ENCODE results near the gene DIPK1C. TPM values are rescaled to one million over a fixed set of nuclear protein-coding genes. Genes with fewer than 3 reads are reported as not detected.
"Not testable (repeated sequence)": the region's sequence is repeated elsewhere in the genome, so short reads cannot be mapped to it uniquely, and the experiment has no call there.

The DIPK1C gene
- total RNA-seq (not detected), polyA plus RNA-seq (not detected)

- Mint-ChIP-seq H3K4me3 (peak within 1 kb of the TSS; percentile 48 to 84 (median 79)), H3K9me3 (no peaks in the 10 kb centered on the region), H3K27me3 (peaks cover 33 to 36% of the 10 kb centered on the region in 2 donors), H3K36me3 (no peaks in the 10 kb centered on the region), H3K4me1 (peaks cover 4 to 14% (median 8%) of the 10 kb centered on the region in 4 donors), H3K27ac (peak within 1 kb of the TSS in 1 of 7 donors; percentile 41)
- Histone ChIP-seq H3K27me3 (ENCODE audit: insufficient read depth, low read length) (peaks cover 8% of the 10 kb centered on the region), H3K9me3 (ENCODE audit: control insufficient read depth in 1 of 2, low read length in 2 of 2) (no peaks in the 10 kb centered on the region), H3K4me3 (ENCODE audit: low read length in 2 of 2) (no peak within 1 kb of the TSS), H3K4me1 (ENCODE audit: insufficient read depth, low read length) (peaks cover 5% of the 10 kb centered on the region), H3K27ac (ENCODE audit: low read depth, low read length) (no peak within 1 kb of the TSS), H3K36me3 (ENCODE audit: insufficient read depth, low read length) (no peaks in the 10 kb centered on the region)
- peak in 2 of 5 donors; percentile 5 to 6 for DNase-seq
- intact Hi-C loops (cut with micrococcal nuclease) = no loop called here
- POLR2A ChIA-PET (ENCODE audit: partially characterized antibody) = no interaction called here
- CTCF ChIA-PET (ENCODE audit: partially characterized antibody) = no interaction called here
Observed at GRCh38 chr18:74457043-74457724, at the start of gene DIPK1C. Gene DIPK1C (minus strand): TSS chr18:74457308. CDS start chr18:74457259, 49 bp downstream.

GRCh38 chr18:74506448-74507084 is 49.5 kb upstream of the DIPK1C start:
- intact Hi-C loops (cut with micrococcal nuclease) = no loop called here
- ChIA-PET POLR2A (ENCODE audit: partially characterized antibody) (no interaction called here), CTCF (ENCODE audit: partially characterized antibody) (interaction anchor here (2.2 kb wide), 1 partner anchor 13 kb away, joined by 12 read pairs; no protein-coding TSS in a partner anchor)
- Mint-ChIP-seq H3K9me3 (no peaks in the 10 kb centered on the region), H3K27ac (peak overlapping the region in 2 of 7 donors; percentile 37 to 86), H3K36me3 (peaks cover 66 to 76% of the 10 kb centered on the region in 2 donors), H3K4me3 (no peak overlapping the region), H3K4me1 (peaks cover 4 to 27% (median 12%) of the 10 kb centered on the region in 4 donors), H3K27me3 (no peaks in the 10 kb centered on the region)
- Histone ChIP-seq H3K4me3 (ENCODE audit: low read length in 2 of 2) (no peak overlapping the region), H3K9me3 (ENCODE audit: control insufficient read depth in 1 of 2, low read length in 2 of 2) (no peaks in the 10 kb centered on the region), H3K27ac (ENCODE audit: low read depth, low read length) (no peak overlapping the region), H3K27me3 (ENCODE audit: insufficient read depth, low read length) (no peaks in the 10 kb centered on the region), H3K36me3 (ENCODE audit: insufficient read depth, low read length) (peaks cover 85% of the 10 kb centered on the region), H3K4me1 (ENCODE audit: insufficient read depth, low read length) (no peaks in the 10 kb centered on the region)
- no peak for DNase-seq

GRCh38 chr18:74505776-74506175 is 48.7 kb upstream of the DIPK1C start:
- no peak overlapping the region for H3K4me3 ChIP-seq (ENCODE audit: low read length in 2 of 2)
- CTCF ChIA-PET (ENCODE audit: partially characterized antibody) = interaction anchor here (2.2 kb wide), 1 partner anchor 12 kb away, joined by 12 read pairs; no protein-coding TSS in a partner anchor
- peak overlapping the region in 1 of 7 donors; percentile 17 for H3K27ac Mint-ChIP-seq

GRCh38 chr18:74503137-74503536 is 46.0 kb upstream of the DIPK1C start:
- Mint-ChIP-seq H3K27me3 (no peaks in the 10 kb centered on the region), H3K9me3 (no peaks in the 10 kb centered on the region), H3K4me1 (peaks cover 25 to 56% (median 38%) of the 10 kb centered on the region in 4 donors), H3K27ac (peak overlapping the region in 1 of 7 donors; percentile 54), H3K36me3 (peaks cover 59 to 65% of the 10 kb centered on the region in 2 donors), H3K4me3 (no peak overlapping the region)
- POLR2A ChIA-PET (ENCODE audit: partially characterized antibody) = no interaction called here
- peaks cover 60% of the 10 kb centered on the region for H3K36me3 ChIP-seq (ENCODE audit: insufficient read depth, low read length)
- peaks cover 28% of the 10 kb centered on the region for H3K4me1 ChIP-seq (ENCODE audit: insufficient read depth, low read length)
- no peak overlapping the region for H3K4me3 ChIP-seq (ENCODE audit: low read length in 2 of 2)
- H3K27ac ChIP-seq (ENCODE audit: low read depth, low read length) = no peak overlapping the region
- DNase-seq = no peak
- CTCF ChIA-PET (ENCODE audit: partially characterized antibody) = interaction anchor here (1.1 to 1.2 kb wide), 2 partner anchors 10 to 48 kb away, joined by 3 to 4 read pairs; no protein-coding TSS in a partner anchor
- H3K9me3 ChIP-seq (ENCODE audit: control insufficient read depth in 1 of 2, low read length in 2 of 2) = no peaks in the 10 kb centered on the region
- intact Hi-C loops (cut with micrococcal nuclease) = loop anchor here (5.0 kb wide), 1 partner anchor 744 kb away; no protein-coding TSS in a partner anchor
- H3K27me3 ChIP-seq (ENCODE audit: insufficient read depth, low read length) = no peaks in the 10 kb centered on the region

More at GRCh38 chr18:74505776-74506175, 48.7 kb upstream of the DIPK1C start:
- Mint-ChIP-seq H3K4me1 (peaks cover 9 to 34% (median 17%) of the 10 kb centered on the region in 4 donors), H3K27me3 (no peaks in the 10 kb centered on the region), H3K9me3 (no peaks in the 10 kb centered on the region), H3K36me3 (peaks cover 71 to 75% of the 10 kb centered on the region in 2 donors), H3K4me3 (no peak overlapping the region)
- H3K36me3 ChIP-seq (ENCODE audit: insufficient read depth, low read length) = peaks cover 86% of the 10 kb centered on the region
- peaks cover 7% of the 10 kb centered on the region for H3K4me1 ChIP-seq (ENCODE audit: insufficient read depth, low read length)
- no peak for DNase-seq
- no peak overlapping the region for H3K27ac ChIP-seq (ENCODE audit: low read depth, low read length)
- no peaks in the 10 kb centered on the region for H3K9me3 ChIP-seq (ENCODE audit: control insufficient read depth in 1 of 2, low read length in 2 of 2)
- H3K27me3 ChIP-seq (ENCODE audit: insufficient read depth, low read length) = no peaks in the 10 kb centered on the region
- intact Hi-C loops (cut with micrococcal nuclease) = no loop called here
- POLR2A ChIA-PET (ENCODE audit: partially characterized antibody) = interaction anchor here (1.0 kb wide), 1 partner anchor 9 kb away, joined by 4 read pairs; the partner anchor contains the start of gene CNDP2

- no peaks in the 10 kb centered on the region for H3K9me3 Mint-ChIP-seq
- H3K27ac Mint-ChIP-seq = peak overlapping the region in 5 of 7 donors; percentile 56 to 86 (median 82)
- H3K4me1 Mint-ChIP-seq = peaks cover 29 to 63% (median 44%) of the 10 kb centered on the region in 4 donors
- no peak for DNase-seq
- peak overlapping the region in 1 of 8 donors; percentile 28 for H3K4me3 Mint-ChIP-seq
- H3K9me3 ChIP-seq (ENCODE audit: control insufficient read depth in 1 of 2, low read length in 2 of 2) = no peaks in the 10 kb centered on the region
- H3K36me3 Mint-ChIP-seq = peaks cover 42 to 49% of the 10 kb centered on the region in 2 donors
- ChIA-PET POLR2A (ENCODE audit: partially characterized antibody) (no interaction called here), CTCF (ENCODE audit: partially characterized antibody) (no interaction called here)
- no peaks in the 10 kb centered on the region for H3K27me3 ChIP-seq (ENCODE audit: insufficient read depth, low read length)
- no peak overlapping the region for H3K27ac ChIP-seq (ENCODE audit: low read depth, low read length)
- H3K27me3 Mint-ChIP-seq = no peaks in the 10 kb centered on the region
- no peak overlapping the region for H3K4me3 ChIP-seq (ENCODE audit: low read length in 2 of 2)
- H3K36me3 ChIP-seq (ENCODE audit: insufficient read depth, low read length) = peaks cover 43% of the 10 kb centered on the region
- H3K4me1 ChIP-seq (ENCODE audit: insufficient read depth, low read length) = peaks cover 44% of the 10 kb centered on the region
- intact Hi-C loops (cut with micrococcal nuclease) = loop anchor here (5.0 kb wide), 1 partner anchor 746 kb away; no protein-coding TSS in a partner anchor
Observed at GRCh38 chr18:74501386-74501785, 44.3 kb upstream of the DIPK1C start.

GRCh38 chr18:74500774-74501173 is 43.7 kb upstream of the DIPK1C start:
- intact Hi-C loops (cut with micrococcal nuclease) = loop anchor here (5.0 kb wide), 1 partner anchor 747 kb away; no protein-coding TSS in a partner anchor
- CTCF ChIA-PET (ENCODE audit: partially characterized antibody) = interaction anchor here (1.0 to 12.7 kb wide), 2 partner anchors 123 to 149 kb away, joined by 4 to 422 read pairs; no protein-coding TSS in a partner anchor
- peak overlapping the region; percentile 72 for H3K27ac ChIP-seq (ENCODE audit: low read depth, low read length)
- peaks cover 44% of the 10 kb centered on the region for H3K4me1 ChIP-seq (ENCODE audit: insufficient read depth, low read length)
- POLR2A ChIA-PET (ENCODE audit: partially characterized antibody) = interaction anchor here (3.1 kb wide), 1 partner anchor 97 kb away, joined by 21 read pairs; the partner anchor contains the start of gene ZNF407
- H3K4me3 ChIP-seq (ENCODE audit: low read length in 2 of 2); H3K27me3 ChIP-seq (ENCODE audit: insufficient read depth, low read length); DNase-seq; H3K9me3 ChIP-seq (ENCODE audit: control insufficient read depth in 1 of 2, low read length in 2 of 2); H3K9me3 Mint-ChIP-seq; H3K27me3 Mint-ChIP-seq: not testable (repeated sequence)
- H3K4me1 Mint-ChIP-seq = peaks cover 32 to 68% (median 46%) of the 10 kb centered on the region in 4 donors
- peak overlapping the region in 5 of 7 donors; percentile 80 to 99 (median 89) for H3K27ac Mint-ChIP-seq
- peaks cover 41% of the 10 kb centered on the region for H3K36me3 ChIP-seq (ENCODE audit: insufficient read depth, low read length)
- peak overlapping the region in 7 of 8 donors; percentile 4 to 88 (median 55) for H3K4me3 Mint-ChIP-seq
- H3K36me3 Mint-ChIP-seq = peaks cover 41 to 47% of the 10 kb centered on the region in 2 donors

Measured in CD4-positive, alpha-beta memory T cell (primary cell).